OCI-LY7 (cell line): ENCODE data around the gene OR4D6. TPM values are rescaled to one million over a fixed set of nuclear protein-coding genes. Genes with fewer than 3 reads are reported as not detected.

Experiments used
- BruUV-seq: library from RNA; stranded (reverse); fragments of 400-500 nt; replicated peaks from 2 replicates; lab custom pipeline; 2021; lab: Mats Ljungman, UMichigan
- CTCF ChIA-PET: fragments of 300-600 bp; sonication (Branson Sonifier 250); formaldehyde crosslinking; loops from one replicate; lab custom pipeline; 2022; ENCODE audit warnings: antibody characterized with exemption; ENCODE audit not compliant: unreplicated experiment; lab: Charles Lee
- POLR2A ChIA-PET: fragments of 300-600 bp; sonication (Branson Sonifier 250); formaldehyde crosslinking; loops from one replicate; lab custom pipeline; 2022; ENCODE audit warnings: antibody characterized with exemption; lab: Charles Lee
- DNase-seq: peaks from one replicate; pipeline ENCODE4 v3.0.0-alpha.2; 2015; ENCODE audit warnings: low spot score
- H2AFZ ChIP-seq: fragments of 200-600 bp; sonication (generic), shearing (Covaris generic); 2 replicates; pipeline ENCODE4 v1.6.1; 2014; ENCODE audit warnings: mild to moderate bottlenecking, antibody characterized with exemption, low read length, moderate library complexity
- H3K27ac ChIP-seq: fragments of 200-600 bp; sonication (generic); 2 replicates; pipeline ENCODE4 v1.5.1; 2014; ENCODE audit warnings: mixed run types, low read depth, mild to moderate bottlenecking, moderate library complexity, low read length, inconsistent platforms; ENCODE audit not compliant: poor library complexity, severe bottlenecking
- H3K36me3 ChIP-seq: fragments of 200-600 bp; sonication (generic); 2 replicates; pipeline ENCODE4 v1.6.1; 2014; ENCODE audit warnings: mild to moderate bottlenecking, antibody characterized with exemption, low read length, moderate library complexity, mixed read lengths; ENCODE audit not compliant: insufficient read depth
- H3K4me1 ChIP-seq: fragments of 200-600 bp; sonication (generic); 2 replicates; pipeline ENCODE4 v1.5.1; 2014; ENCODE audit warnings: mild to moderate bottlenecking, low read length; ENCODE audit not compliant: insufficient read depth, poor library complexity, severe bottlenecking
- H3K4me2 ChIP-seq: fragments of 200-600 bp; sonication (generic); 2 replicates; pipeline ENCODE4 v1.6.1; 2014; ENCODE audit warnings: mild to moderate bottlenecking, low read length
- H3K4me3 ChIP-seq: fragments of 200-600 bp; sonication (generic); 2 replicates; pipeline ENCODE4 v1.5.1; 2014; ENCODE audit warnings: mild to moderate bottlenecking, low read depth, low read length; ENCODE audit not compliant: poor library complexity, severe bottlenecking
- H3K79me2 ChIP-seq: fragments of 200-600 bp; sonication (generic); 2 replicates; pipeline ENCODE4 v1.6.1; 2016; ENCODE audit warnings: low read depth, mild to moderate bottlenecking, low read length, moderate library complexity, mixed read lengths; ENCODE audit not compliant: insufficient read depth
- H3K9me2 ChIP-seq: fragments of 200-600 bp; sonication (generic); 2 replicates; pipeline ENCODE4 v1.6.1; 2016; ENCODE audit warnings: mild to moderate bottlenecking, low read length, mixed read lengths; ENCODE audit not compliant: insufficient read depth
- H3K9me3 ChIP-seq: fragments of 200-600 bp; sonication (generic); 2 replicates; pipeline ENCODE4 v1.6.1; 2014; ENCODE audit warnings: mild to moderate bottlenecking, mixed run types, low read length, mixed read lengths
- H4K20me1 ChIP-seq: fragments of 200-600 bp; sonication (generic); 2 replicates; pipeline ENCODE4 v1.6.1; 2014; ENCODE audit warnings: mild to moderate bottlenecking, antibody characterized with exemption, low read length, moderate library complexity, mixed read lengths; ENCODE audit not compliant: insufficient read depth
- CTCF ChIP-seq: fragments of 200-600 bp; sonication (generic); conservative IDR thresholded peaks from 2 replicates; pipeline ENCODE4 v1.5.1; 2014; ENCODE audit warnings: mild to moderate bottlenecking, antibody characterized with exemption, low read length, moderate library complexity, mixed read lengths
- EZH2phosphoT487 ChIP-seq: fragments of 200-600 bp; sonication (generic); IDR thresholded peaks from 2 replicates; pipeline ENCODE4 v1.6.1; 2018; ENCODE audit warnings: low read depth, borderline replicate concordance, mild to moderate bottlenecking, mixed run types, antibody characterized with exemption, low read length, moderate library complexity, mixed read lengths
- intact Hi-C: fragments of 100-400 bp; cut with micrococcal nuclease; formaldehyde crosslinking; loops from one replicate; pipeline ENCODE4 v1.10.0; 2022; ENCODE audit not compliant: unreplicated experiment
- total RNA-seq, 2 experiments: library from RNA; depleted of rRNA in 1 of 2; stranded (reverse); fragments of >200 nt in 1 of 2; shearing (Covaris generic) in 1 of 2; gene quantifications; 2 replicates each; pipeline ENCODE4 v1.2.3, GENCODE V29; 2014 to 2022

The OR4D6 gene
- total RNA-seq, 2 experiments from 2014 or later, result not detected

- no peaks in the 10 kb centered on the region for H3K4me1 ChIP-seq
- H3K36me3 ChIP-seq, result no peaks in the 10 kb centered on the region
- no TSS peak for BruUV-seq
- no peaks in the 10 kb centered on the region for H3K9me2 ChIP-seq
- ChIA-PET CTCF (no interaction called here), POLR2A (interaction anchor here (1.2 kb wide), 1 partner anchor 167 kb away, joined by 3 read pairs; the partner anchor contains the start of gene PATL1)
- no peak overlapping the region for H3K27ac ChIP-seq
- H3K4me2 ChIP-seq, result no peak overlapping the region
- H3K9me3 ChIP-seq, result no peaks in the 10 kb centered on the region
- no peak overlapping the region for H3K4me3 ChIP-seq
- no peaks in the 10 kb centered on the region for H3K79me2 ChIP-seq
- intact Hi-C loops, result no loop called here
- H2AFZ ChIP-seq, result no peak overlapping the region
- no peak for TF ChIP-seq EZH2phosphoT487
- TF ChIP-seq CTCF, result no peak
- no peak for DNase-seq
- H4K20me1 ChIP-seq, result no peaks in the 10 kb centered on the region
These were observed 45.2 kb downstream of the OR4D6 start for GRCh38 chr11:59501931-59502330.

GRCh38 chr11:59503276-59503675, 46.5 kb downstream of the OR4D6 start, which contains the start of gene OR4D11:
Gene OR4D11 (plus strand): TSS chr11:59503576. CDS start chr11:59503576, 0 bp downstream.
- TF ChIP-seq EZH2phosphoT487 (no peak), CTCF (no peak)
- Histone ChIP-seq H3K79me2 (no peaks in the 10 kb centered on the region), H3K9me3 (no peaks in the 10 kb centered on the region), H3K36me3 (no peaks in the 10 kb centered on the region), H3K9me2 (no peaks in the 10 kb centered on the region), H3K4me3 (no peak within 1 kb of the TSS), H3K4me1 (no peaks in the 10 kb centered on the region), H3K27ac (no peak within 1 kb of the TSS), H3K4me2 (no peak within 1 kb of the TSS), H4K20me1 (no peaks in the 10 kb centered on the region), H2AFZ (no peak within 1 kb of the TSS)
- no peak for DNase-seq
- POLR2A ChIA-PET, result interaction anchor here (0.6 kb wide), 1 partner anchor 166 kb away, joined by 3 read pairs; no protein-coding TSS in a partner anchor
- intact Hi-C loops, result no loop called here
- CTCF ChIA-PET, result no interaction called here
- no TSS peak for BruUV-seq

Other genes starting within 250 kb of the OR4D6 start
- gene MPEG1, start 244.0 kb upstream of the OR4D6 start, total RNA-seq (2014; rRNA removed; shearing (Covaris generic)), result 0.06 TPM in 1 of 2 replicates, not detected in the other
- 12.4 and 13.5 TPM in 2 replicates for gene MPEG1, start 244.0 kb upstream of the OR4D6 start, total RNA-seq (2022)
- gene OR5AN1, start 98.1 kb upstream of the OR4D6 start, total RNA-seq (2014; rRNA removed; shearing (Covaris generic)), result not detected in 2 replicates
- not detected in 2 replicates for gene OR5AN1, start 98.1 kb upstream of the OR4D6 start, total RNA-seq (2022)
- gene OR5A2, start 30.5 kb upstream of the OR4D6 start, total RNA-seq (2014; rRNA removed; shearing (Covaris generic)), result not detected in 2 replicates
- not detected in 2 replicates for gene OR5A2, start 30.5 kb upstream of the OR4D6 start, total RNA-seq (2022)
- not detected in 2 replicates for gene OR5A1, start 20.5 kb upstream of the OR4D6 start, total RNA-seq (2014; rRNA removed; shearing (Covaris generic))
- not detected in 2 replicates for gene OR5A1, start 20.5 kb upstream of the OR4D6 start, total RNA-seq (2022)
- gene OR4D10, start 16.4 kb downstream of the OR4D6 start, total RNA-seq (2014; rRNA removed; shearing (Covaris generic)), result 0.28 TPM in 1 of 2 replicates, not detected in the other
- not detected in 2 replicates for gene OR4D10, start 16.4 kb downstream of the OR4D6 start, total RNA-seq (2022)
- not detected in 2 replicates for gene OR4D11, start 46.6 kb downstream of the OR4D6 start, total RNA-seq (2014; rRNA removed; shearing (Covaris generic))
- not detected in 2 replicates for gene OR4D11, start 46.6 kb downstream of the OR4D6 start, total RNA-seq (2022)
- gene OR4D9, start 54.6 kb downstream of the OR4D6 start, total RNA-seq (2014; rRNA removed; shearing (Covaris generic)), result not detected in 2 replicates
- gene OR4D9, start 54.6 kb downstream of the OR4D6 start, total RNA-seq (2022), result not detected in 2 replicates
- 16.9 and 19.2 TPM in 2 replicates for gene OSBP, start 158.8 kb downstream of the OR4D6 start, total RNA-seq (2014; rRNA removed; shearing (Covaris generic))
- 44.6 and 44.7 TPM in 2 replicates for gene OSBP, start 158.8 kb downstream of the OR4D6 start, total RNA-seq (2022)
- 14.7 and 15.2 TPM in 2 replicates for gene PATL1, start 212.1 kb downstream of the OR4D6 start, total RNA-seq (2014; rRNA removed; shearing (Covaris generic))
- gene PATL1, start 212.1 kb downstream of the OR4D6 start, total RNA-seq (2022), result 46.3 TPM in 2 replicates